OCI-LY1 (cell line): Measurements from ENCODE around the gene RPL37A.

Experiments
- CTCF ChIP-seq: fragments of 200-600 bp; sonication (generic), shearing (Covaris generic); IDR thresholded peaks from 2 replicates; pipeline ENCODE4 v1.5.1; 2017; ENCODE audit warnings: mild to moderate bottlenecking, antibody characterized with exemption, low read length, moderate library complexity, mixed read lengths
- EZH2 ChIP-seq: fragments of 200-600 bp; sonication (generic), shearing (Covaris generic); IDR thresholded peaks from 2 replicates; pipeline ENCODE4 v1.8.0; 2017; ENCODE audit warnings: borderline replicate concordance, mixed run types, mild to moderate bottlenecking, antibody characterized with exemption, low read length, moderate library complexity, mixed read lengths

DNA sequence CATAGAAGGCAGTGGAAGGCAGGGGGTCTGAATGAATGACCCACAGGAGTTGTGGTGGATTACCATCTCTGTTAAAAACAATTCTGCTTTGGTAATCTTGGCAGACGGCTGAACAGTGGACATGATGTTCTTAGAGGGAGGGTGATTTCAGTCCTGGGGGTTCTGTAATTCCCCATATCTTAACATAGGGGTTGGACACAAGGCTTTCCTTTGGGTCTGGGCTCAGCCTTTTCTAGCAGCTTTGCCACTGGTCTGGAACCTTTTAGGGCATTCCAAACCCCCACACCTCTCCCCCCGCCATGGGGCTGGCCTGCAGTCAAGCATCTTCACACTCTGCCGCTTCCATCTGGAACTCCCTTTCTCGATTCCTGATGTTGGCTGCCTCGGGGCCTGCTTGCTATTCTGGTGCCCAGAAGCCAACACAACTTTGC, 50.3 kb downstream of the RPL37A start:
- TF ChIP-seq CTCF = no peak
- TF ChIP-seq EZH2 = no peak
